H1 (cell line): ENCODE measurements around the gene KDM2A. TPM values are rescaled to one million over a fixed set of nuclear protein-coding genes. Genes with fewer than 3 reads are reported as not detected.

ENCODE experiments used
- CTCF ChIA-PET: fragments of 300-600 bp; sonication (Branson Sonifier 250); formaldehyde crosslinking; loops from one replicate; lab custom pipeline; 2021; ENCODE audit not compliant: partially characterized antibody; lab: Charles Lee
- POLR2A ChIA-PET: fragments of 300-600 bp; sonication (Branson Sonifier 250); formaldehyde crosslinking; loops from one replicate; lab custom pipeline; 2021; ENCODE audit warnings: inconsistent platforms; ENCODE audit not compliant: partially characterized antibody; lab: Charles Lee
- DNase-seq, 2 experiments: peaks; one replicate each; pipeline versions ENCODE4 v3.0.0 to v3.0.0-alpha.2; 2010 to 2022; ENCODE audit warnings: low spot score in 2 of 2, low read depth in 1 of 2, mixed read lengths in 1 of 2
- FAIRE-seq: peaks from 2 replicates; lab custom pipeline; 2011; peaks lifted over from hg19 to GRCh38; lab: Jason Lieb, UNC
- H2AFZ ChIP-seq: 2 replicates; pipeline ENCODE4 v1.8.1; 2012; ENCODE audit warnings: low read length, inconsistent platforms
- H2AK5ac ChIP-seq: 2 replicates; pipeline ENCODE4 v1.6.1; 2013; ENCODE audit warnings: low read depth, low read length
- H2BK120ac ChIP-seq: replicated peaks from 2 replicates; pipeline ENCODE3; 2013; ENCODE audit warnings: low read depth, low read length, inconsistent platforms
- H2BK12ac ChIP-seq: 2 replicates; pipeline ENCODE4 v1.6.1; 2013; ENCODE audit warnings: low read depth, low read length
- H2BK15ac ChIP-seq: 2 replicates; pipeline ENCODE4 v1.6.1; 2013; ENCODE audit warnings: low read length
- H2BK20ac ChIP-seq: 2 replicates; pipeline ENCODE4 v1.6.1; 2013; ENCODE audit warnings: low read length
- H2BK5ac ChIP-seq: 2 replicates; pipeline ENCODE4 v1.6.1; 2013; ENCODE audit warnings: low read depth, low read length
- H3K14ac ChIP-seq: 2 replicates; pipeline ENCODE4 v1.6.1; 2013; ENCODE audit warnings: inconsistent platforms; ENCODE audit not compliant: insufficient read length
- H3K18ac ChIP-seq: 2 replicates; pipeline ENCODE4 v1.6.1; 2013; ENCODE audit warnings: low read length; ENCODE audit errors: extremely low read depth
- H3K23ac ChIP-seq: 2 replicates; pipeline ENCODE4 v1.6.1; 2013; ENCODE audit warnings: inconsistent platforms; ENCODE audit not compliant: insufficient read length
- H3K23me2 ChIP-seq: 2 replicates; pipeline ENCODE4 v1.6.1; 2013; ENCODE audit warnings: low read depth, low read length
- H3K27ac ChIP-seq: 2 replicates; pipeline ENCODE4 v1.6.1; 2011; ENCODE audit warnings: low read depth, low read length, inconsistent platforms
- H3K27me3 ChIP-seq, 4 experiments: replicated peaks in 1 of 4; 1 replicate in 1 of 4; 2 replicates in 3 of 4; pipeline versions ENCODE4 v1.6.1 to v1.8.1; 2011 to 2013; ENCODE audit warnings: low read length in 3 of 4, mild to moderate bottlenecking in 3 of 4, inconsistent platforms in 2 of 4, mixed read lengths in 2 of 4, moderate library complexity in 1 of 4; ENCODE audit not compliant: control insufficient read depth in 3 of 4, insufficient read depth in 3 of 4; ENCODE audit errors: extremely low read depth in 1 of 4
- H3K36me3 ChIP-seq, 4 experiments: 2 replicates each; pipeline versions ENCODE4 v1.6.1 to v1.8.1; 2011 to 2013; ENCODE audit warnings: mild to moderate bottlenecking in 4 of 4, low read length in 3 of 4, moderate library complexity in 2 of 4, control low read depth in 1 of 4, inconsistent platforms in 1 of 4; ENCODE audit not compliant: insufficient read depth in 4 of 4, control insufficient read depth in 2 of 4
- H3K4ac ChIP-seq: replicated peaks from 2 replicates; pipeline ENCODE3; 2013; ENCODE audit warnings: low read length, low read depth, mixed read lengths, inconsistent platforms; ENCODE audit not compliant: insufficient read length
- H3K4me1 ChIP-seq, 4 experiments: replicated peaks in 1 of 4; 1 replicate in 1 of 4; 2 replicates in 3 of 4; pipeline versions ENCODE4 v1.6.1 to v1.8.1; 2011 to 2013; ENCODE audit warnings: low read length in 3 of 4, inconsistent platforms in 2 of 4, mixed read lengths in 1 of 4; ENCODE audit not compliant: insufficient read depth in 4 of 4, control insufficient read depth in 3 of 4
- H3K4me2 ChIP-seq, 2 experiments: 2 replicates each; pipeline versions ENCODE4 v1.6.1 to v1.8.1; 2011 to 2013; ENCODE audit warnings: low read depth in 2 of 2, low read length in 2 of 2, control low read depth in 1 of 2, inconsistent platforms in 1 of 2, mild to moderate bottlenecking in 1 of 2; ENCODE audit not compliant: insufficient read depth in 1 of 2
- H3K4me3 ChIP-seq, 4 experiments: fragments of 200-600, 300-600 bp in 1 of 4; sonication (generic), shearing (Covaris generic), sonication (Bioruptor Twin) in 1 of 4; 2 replicates each; pipeline versions ENCODE4 v1.5.1 to v1.8.1; 2011 to 2016; ENCODE audit warnings: low read length in 4 of 4, low read depth in 3 of 4, control low read depth in 2 of 4, inconsistent platforms in 2 of 4, mild to moderate bottlenecking in 2 of 4, mixed read lengths in 1 of 4, moderate library complexity in 1 of 4; ENCODE audit not compliant: insufficient read depth in 2 of 4; ENCODE audit errors: extremely low read depth in 1 of 4
- H3K56ac ChIP-seq: replicated peaks from 2 replicates; pipeline ENCODE3; 2013; ENCODE audit warnings: low read depth, mild to moderate bottlenecking, mixed read lengths, low read length, inconsistent platforms; ENCODE audit not compliant: insufficient read length
- H3K79me1 ChIP-seq: 2 replicates; pipeline ENCODE4 v1.6.1; 2013; ENCODE audit warnings: low read depth, low read length, control low read depth
- H3K79me2 ChIP-seq, 2 experiments: 2 replicates each; pipeline versions ENCODE4 v1.6.1 to v1.8.1; 2012 to 2013; ENCODE audit warnings: low read length in 2 of 2, mild to moderate bottlenecking in 2 of 2, inconsistent platforms in 1 of 2; ENCODE audit not compliant: insufficient read depth in 2 of 2, control insufficient read depth in 1 of 2
- H3K9ac ChIP-seq, 4 experiments: replicated peaks in 1 of 4; 1 replicate in 1 of 4; 2 replicates in 3 of 4; pipeline versions ENCODE4 v1.6.1 to v1.8.1; 2011 to 2013; ENCODE audit warnings: low read depth in 3 of 4, low read length in 3 of 4, control low read depth in 2 of 4, mild to moderate bottlenecking in 2 of 4, moderate library complexity in 2 of 4, inconsistent platforms in 1 of 4; ENCODE audit errors: extremely low read depth in 1 of 4
- H3K9me3 ChIP-seq, 2 experiments: 2 replicates each; pipeline versions ENCODE4 v1.6.1 to v1.8.1; 2012 to 2013; ENCODE audit warnings: mild to moderate bottlenecking in 2 of 2, moderate library complexity in 2 of 2, control low read depth in 1 of 2, inconsistent platforms in 1 of 2, low read depth in 1 of 2, low read length in 1 of 2, mixed read lengths in 1 of 2; ENCODE audit not compliant: insufficient read depth in 2 of 2
- H4K20me1 ChIP-seq, 2 experiments: replicated peaks in 1 of 2; 2 replicates each; pipeline versions ENCODE3 to v1.8.1; 2011 to 2013; ENCODE audit warnings: inconsistent platforms in 2 of 2, low read length in 2 of 2, mild to moderate bottlenecking in 1 of 2; ENCODE audit not compliant: insufficient read depth in 2 of 2, control insufficient read depth in 1 of 2
- H4K5ac ChIP-seq: 2 replicates; pipeline ENCODE4 v1.6.1; 2013; ENCODE audit warnings: low read length, low read depth, mixed read lengths, inconsistent platforms; ENCODE audit not compliant: insufficient read length
- H4K8ac ChIP-seq: 2 replicates; pipeline ENCODE4 v1.8.0; 2013; ENCODE audit warnings: mild to moderate bottlenecking, moderate library complexity, low read length, inconsistent platforms; ENCODE audit not compliant: insufficient read depth; ENCODE audit errors: extremely low read depth
- H4K91ac ChIP-seq: replicated peaks from 2 replicates; pipeline ENCODE3; 2013; ENCODE audit warnings: low read length, mixed read lengths, inconsistent platforms; ENCODE audit not compliant: insufficient read length
- ATF2 ChIP-seq: IDR thresholded peaks from 2 replicates; pipeline ENCODE4 v1.6.1; 2012; ENCODE audit warnings: low read length, inconsistent platforms
- BRCA1 ChIP-seq: IDR thresholded peaks from 2 replicates; pipeline ENCODE4 v1.6.1; 2012; ENCODE audit warnings: low read depth, low read length, improper control_type of control experiment
- CBX5 ChIP-seq: fragments of 300-800, 300-1000 bp; sonication (generic); IDR thresholded peaks from 2 replicates; pipeline ENCODE4 v1.7.1; 2016; ENCODE audit warnings: antibody characterized with exemption, low read length, low read depth
- CBX8 ChIP-seq: fragments of 300-800, 300-1000 bp; sonication (generic); IDR thresholded peaks from 2 replicates; pipeline ENCODE4 v1.7.1; 2016; ENCODE audit warnings: low read depth, low read length, borderline replicate concordance
- CEBPB ChIP-seq: IDR thresholded peaks from 2 replicates; pipeline ENCODE4 v1.6.1; 2012; ENCODE audit warnings: low read depth, low read length
- CHD2 ChIP-seq: IDR thresholded peaks from 2 replicates; pipeline ENCODE4 v1.6.1; 2012; ENCODE audit warnings: low read length, improper control_type of control experiment
- CREB1 ChIP-seq: IDR thresholded peaks from 2 replicates; pipeline ENCODE4 v1.6.1; 2012; ENCODE audit warnings: inconsistent platforms
- E2F6 ChIP-seq: IDR thresholded peaks from 2 replicates; pipeline ENCODE4 v1.6.1; 2012; ENCODE audit warnings: inconsistent platforms
- EZH2 ChIP-seq: fragments of 200-600 bp; sonication (generic); IDR thresholded peaks from 2 replicates; pipeline ENCODE4 v1.7.1; 2012; ENCODE audit warnings: low read depth, mild to moderate bottlenecking, moderate library complexity, low read length, inconsistent platforms; ENCODE audit not compliant: severe bottlenecking
- JUND ChIP-seq: IDR thresholded peaks from 2 replicates; pipeline ENCODE4 v1.6.1; 2011; ENCODE audit warnings: mild to moderate bottlenecking, improper control_type of control experiment, low read length
- MAFK ChIP-seq: IDR thresholded peaks from 2 replicates; pipeline ENCODE4 v1.6.1; 2012; ENCODE audit warnings: low read depth, mild to moderate bottlenecking, improper control_type of control experiment, low read length
- POLR2A ChIP-seq, 2 experiments: IDR thresholded peaks; 1 replicate in 1 of 2; 2 replicates in 1 of 2; pipeline ENCODE4 v1.6.1; 2011; ENCODE audit warnings: low read depth in 2 of 2, low read length in 2 of 2, mild to moderate bottlenecking in 2 of 2; ENCODE audit errors: control extremely low read depth in 1 of 2
- SP1 ChIP-seq: IDR thresholded peaks from 2 replicates; pipeline ENCODE4 v1.6.1; 2011; ENCODE audit warnings: low read depth, low read length
- TEAD4 ChIP-seq: IDR thresholded peaks from 2 replicates; pipeline ENCODE4 v1.6.1; 2012; ENCODE audit warnings: low read depth, low read length, inconsistent platforms, mixed read lengths
- WGBS, 2 experiments: shearing (Covaris generic) in 1 of 2; methylation state at CpG; one replicate each; pipeline versions ENCODE4 v1.1.6 to v1.1.7; 2013 to 2015; ENCODE audit warnings: low lambda C conversion rate in 2 of 2, mixed read lengths in 2 of 2, inconsistent platforms in 1 of 2, low coverage in 1 of 2, missing lambda C conversion rate in 1 of 2; ENCODE audit not compliant: insufficient replicate concordance in 2 of 2, insufficient coverage in 1 of 2, insufficient read length in 1 of 2; ENCODE audit errors: extremely low coverage in 1 of 2, missing lambda C conversion rate in 1 of 2; 5-methylcytosine and 5-hydroxymethylcytosine counted together
- polyA plus RNA-seq, 7 experiments: library from polyadenylated mRNA; depleted of rRNA in 3 of 7; stranded (reverse) in 5 of 7; unstranded in 2 of 7; fragments of >200 nt in 5 of 7; fragments of 200-250 nt in 2 of 7; gene quantifications; 1 replicate in 5 of 7; 2 replicates in 1 of 7; 4 replicates in 1 of 7; pipeline versions ENCODE4 v1.2.1 to v1.2.3, GENCODE V29; 2011 to 2013; ENCODE audit warnings: missing spikeins in 2 of 7, mixed read lengths in 2 of 7
- total RNA-seq: library from RNA; stranded (reverse); fragmentation: NEBNext Ultra II Directional; extraction: Animal tissue kit (Norgen Biotek cat#: 25700); gene quantifications from 2 replicates; pipeline ENCODE4 v1.2.1, GENCODE V29; 2021

Gene KDM2A
- total and polyA plus RNA-seq, 2 of the 8 experiments (the other 6 are each of a cell fraction or from before 2014, with no cell fraction given): 55.4 to 66.2 TPM

DNA sequence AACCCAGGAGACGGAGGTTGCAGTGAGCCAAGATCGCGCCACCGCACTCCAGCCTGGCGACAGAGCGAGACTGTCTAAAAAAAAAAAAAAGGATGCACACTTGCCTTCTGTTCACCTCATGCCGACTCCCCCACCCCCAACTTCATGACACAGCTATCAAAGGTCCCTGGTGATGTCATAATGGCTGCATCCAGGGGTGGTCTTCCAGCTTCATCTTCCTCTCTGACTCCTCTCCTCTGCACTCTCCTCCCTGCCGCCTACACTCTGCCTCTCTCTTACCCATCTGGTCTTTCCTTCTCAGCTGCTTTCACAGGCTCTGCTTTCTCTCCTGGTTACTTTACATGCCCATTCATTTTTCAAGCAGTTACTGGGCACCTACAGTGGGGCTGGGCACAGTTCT, 16.4 kb upstream of the KDM2A start:
- H3K4me3 ChIP-seq: no peak overlapping the region
- H2BK12ac ChIP-seq: no peak overlapping the region
- no peaks in the 10 kb centered on the region for H3K36me3 ChIP-seq
- H3K23me2 ChIP-seq: no peaks in the 10 kb centered on the region
- no peak overlapping the region for H3K4me2 ChIP-seq
- H2AK5ac ChIP-seq: no peak overlapping the region
- CTCF ChIA-PET: interaction anchor here (1.2 to 1.7 kb wide), 2 partner anchors 21 to 23 kb away, joined by 3 to 6 read pairs; no protein-coding TSS in a partner anchor
- H3K18ac ChIP-seq: no peak overlapping the region
- no peak overlapping the region for H3K4ac ChIP-seq
- H4K20me1 ChIP-seq: no peaks in the 10 kb centered on the region
- no peak overlapping the region for H3K9ac ChIP-seq
- DNase-seq (no peak), FAIRE-seq (no peak)
- WGBS, 2 experiments: 93% methylated on average over 6 of the region's 8 CpGs; no CpG with 5 or more reads in 1 of the 2 experiments
- no peak overlapping the region for H2BK5ac ChIP-seq
- H3K4me1 ChIP-seq: no peaks in the 10 kb centered on the region
- H2BK120ac ChIP-seq: no peak overlapping the region
- H3K27ac ChIP-seq: no peak overlapping the region
- H2BK20ac ChIP-seq: no peak overlapping the region
- no peak overlapping the region for H2BK15ac ChIP-seq
- H2AFZ ChIP-seq: no peak overlapping the region
- no peak overlapping the region for H4K91ac ChIP-seq
- H3K9me3 ChIP-seq: no peaks in the 10 kb centered on the region
- H3K56ac ChIP-seq: no peak overlapping the region
- no peak overlapping the region for H3K23ac ChIP-seq
- no peak overlapping the region for H4K5ac ChIP-seq
- H3K79me1 ChIP-seq: no peaks in the 10 kb centered on the region
- H3K14ac ChIP-seq: no peak overlapping the region
- no peaks in the 10 kb centered on the region for H3K79me2 ChIP-seq
- POLR2A ChIA-PET: interaction anchor here (0.6 to 1.3 kb wide), 3 partner anchors 13 to 55 kb away, joined by 3 to 4 read pairs (median 3); no protein-coding TSS in a partner anchor
- H4K8ac ChIP-seq: no peak overlapping the region
- no peaks in the 10 kb centered on the region for H3K27me3 ChIP-seq
- TF ChIP-seq E2F6 (no peak), SP1 (no peak), CREB1 (no peak), JUND (no peak), POLR2A (IDR thresholded peaks at IDR 0.05; ENCODE audit: control extremely low read depth in 1 of 2, low read depth in 2 of 2, low read length in 2 of 2) (no peak), EZH2 (no peak), CHD2 (no peak), TEAD4 (no peak), CEBPB (no peak), BRCA1 (no peak), CBX5 (no peak), MAFK (no peak), CBX8 (no peak), ATF2 (no peak)
